SK-N-MC (cell line): Measurements from ENCODE around the gene ETS2.

Experiments
- EZH2 ChIP-seq: fragments of 200-600 bp; sonication (generic); IDR thresholded peaks from one replicate; pipeline ENCODE4 v1.6.1; 2017; ENCODE audit warnings: antibody characterized with exemption
- FOXP2 ChIP-seq: optimal IDR thresholded peaks from 2 replicates; pipeline ENCODE3; 2011; ENCODE audit warnings: mild to moderate bottlenecking, moderate library complexity; ENCODE audit not compliant: insufficient read depth; ENCODE audit errors: extremely low read length, control extremely low read depth
- POLR2AphosphoS5 ChIP-seq: IDR thresholded peaks from 2 replicates; pipeline ENCODE4 v1.6.1; 2012; ENCODE audit warnings: mild to moderate bottlenecking, low read depth, low read length, borderline replicate concordance

DNA sequence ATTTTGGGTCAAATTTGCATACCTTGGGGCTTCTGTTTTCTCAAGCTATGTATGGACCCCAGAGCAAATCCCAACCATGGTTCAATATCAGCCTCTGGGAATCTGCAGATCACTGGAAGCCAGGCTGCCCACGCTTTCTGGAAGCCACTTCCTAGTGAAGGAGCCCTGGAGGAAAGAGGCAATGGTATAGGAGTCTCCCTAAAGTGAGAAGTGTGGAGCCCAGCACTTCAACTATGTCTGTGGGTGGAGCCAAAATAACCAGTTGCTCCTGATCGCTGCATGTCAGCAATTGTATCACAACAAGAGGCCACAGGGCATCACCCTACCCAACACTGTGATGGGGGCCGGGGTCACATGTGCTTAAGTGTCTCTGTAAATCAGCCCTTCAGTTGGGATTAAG is 26.9 kb downstream of the ETS2 start:
- TF ChIP-seq EZH2 (no peak), POLR2AphosphoS5 (no peak), FOXP2 (no peak)
